Measurements from ENCODE around the gene WDR72. TPM values are rescaled to one million over a fixed set of nuclear protein-coding genes. Genes with fewer than 3 reads are reported as not detected.

Gene WDR72
- total and polyA plus RNA-seq, 2 of the 8 experiments (the other 6 are each of a cell fraction or from before 2014, with no cell fraction given): 1.2 to 1.9 TPM

DNA sequence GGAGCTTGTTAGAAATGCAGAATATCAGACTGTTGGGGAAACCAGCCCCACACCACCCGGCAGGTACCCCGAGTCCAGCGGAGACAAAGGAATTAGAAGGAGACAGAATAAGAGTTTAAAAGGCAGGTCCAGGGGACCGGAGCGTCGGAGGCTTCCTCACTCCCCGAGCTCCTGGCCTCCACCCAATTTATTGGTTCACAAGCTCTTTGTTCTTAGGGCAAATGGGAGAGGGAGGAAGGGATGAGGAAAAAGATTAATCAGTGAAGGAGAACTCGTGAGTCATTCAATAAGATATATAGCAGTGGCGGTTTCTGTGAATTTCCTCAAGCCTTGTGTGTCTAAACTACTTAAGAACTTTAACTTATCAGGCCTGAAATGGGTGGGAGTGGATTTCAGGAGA lies 32.1 kb upstream of the WDR72 start:
- DNase-seq (ENCODE audit: low read depth in 1 of 2, low spot score in 2 of 2) (no peak), FAIRE-seq (no peak)
- Histone ChIP-seq H3K4me1 (replicated peaks in 1 of 4; ENCODE audit: control insufficient read depth in 3 of 4, insufficient read depth in 4 of 4, low read length in 3 of 4) (no peaks in the 10 kb centered on the region), H2AFZ (ENCODE audit: low read length) (no peak overlapping the region), H3K4me3 (ENCODE audit: extremely low read depth in 1 of 4, insufficient read depth in 2 of 4, low read depth in 3 of 4, low read length in 4 of 4) (no peak overlapping the region), H3K79me2 (ENCODE audit: control insufficient read depth in 1 of 2, insufficient read depth in 2 of 2, low read length in 2 of 2) (no peaks in the 10 kb centered on the region), H2BK20ac (ENCODE audit: low read length) (no peak overlapping the region), H3K23ac (ENCODE audit: insufficient read length) (no peak overlapping the region), H2AK5ac (ENCODE audit: low read depth, low read length) (no peak overlapping the region), H3K23me2 (ENCODE audit: low read depth, low read length) (no peaks in the 10 kb centered on the region), H3K14ac (ENCODE audit: insufficient read length) (no peak overlapping the region), H3K79me1 (ENCODE audit: low read depth, low read length) (no peaks in the 10 kb centered on the region), H3K36me3 (ENCODE audit: control insufficient read depth in 2 of 4, insufficient read depth in 4 of 4, low read length in 3 of 4) (no peaks in the 10 kb centered on the region), H3K18ac (ENCODE audit: extremely low read depth, low read length) (no peak overlapping the region), H3K4ac (replicated peaks; ENCODE audit: insufficient read length, low read depth, low read length) (no peak overlapping the region), H4K91ac (replicated peaks; ENCODE audit: insufficient read length, low read length) (no peak overlapping the region), H2BK5ac (ENCODE audit: low read depth, low read length) (no peak overlapping the region), H2BK120ac (replicated peaks; ENCODE audit: low read depth, low read length) (no peak overlapping the region), H3K9ac (replicated peaks in 1 of 4; ENCODE audit: extremely low read depth in 1 of 4, low read depth in 3 of 4, low read length in 3 of 4) (no peak overlapping the region), H3K56ac (replicated peaks; ENCODE audit: insufficient read length, low read depth, low read length) (no peak overlapping the region), H3K27me3 (replicated peaks in 1 of 4; ENCODE audit: control insufficient read depth in 3 of 4, extremely low read depth in 1 of 4, insufficient read depth in 3 of 4, low read length in 3 of 4) (no peaks in the 10 kb centered on the region), H3K4me2 (ENCODE audit: insufficient read depth in 1 of 2, low read depth in 2 of 2, low read length in 2 of 2) (no peak overlapping the region), H2BK15ac (ENCODE audit: low read length) (no peak overlapping the region), H4K8ac (ENCODE audit: extremely low read depth, insufficient read depth, low read length) (no peak overlapping the region), H2BK12ac (ENCODE audit: low read depth, low read length) (no peak overlapping the region), H4K20me1 (replicated peaks in 1 of 2; ENCODE audit: control insufficient read depth in 1 of 2, insufficient read depth in 2 of 2, low read length in 2 of 2) (no peaks in the 10 kb centered on the region), H4K5ac (ENCODE audit: insufficient read length, low read depth, low read length) (no peak overlapping the region), H3K27ac (ENCODE audit: low read depth, low read length) (no peak overlapping the region), H3K9me3 (ENCODE audit: insufficient read depth in 2 of 2, low read depth in 1 of 2, low read length in 1 of 2) (no peaks in the 10 kb centered on the region; a peak in 1 of 4 replicates)
- CTCF ChIA-PET (ENCODE audit: partially characterized antibody): no interaction called here
- TF ChIP-seq SAP30 (IDR thresholded peaks at IDR 0.05; ENCODE audit: insufficient read depth, insufficient replicate concordance, low read length) (no peak), CBX5 (IDR thresholded peaks at IDR 0.05; ENCODE audit: low read depth, low read length) (no peak), CREB1 (IDR thresholded peaks at IDR 0.05) (no peak), TEAD4 (IDR thresholded peaks at IDR 0.05; ENCODE audit: low read depth, low read length) (no peak), SIX5 (IDR thresholded peaks at IDR 0.05; ENCODE audit: low read depth, low read length) (no peak), SIRT6 (IDR thresholded peaks at IDR 0.05; ENCODE audit: low read length) (no peak), SP1 (IDR thresholded peaks at IDR 0.05; ENCODE audit: low read depth, low read length) (no peak), GABPA (IDR thresholded peaks at IDR 0.05; ENCODE audit: borderline replicate concordance, insufficient read depth, low read length) (no peak), RNF2 (IDR thresholded peaks at IDR 0.05; ENCODE audit: borderline replicate concordance, low read depth, low read length, missing control alignments, poor library complexity, severe bottlenecking) (no peak)
- TF ChIP-seq, protein P1, sequence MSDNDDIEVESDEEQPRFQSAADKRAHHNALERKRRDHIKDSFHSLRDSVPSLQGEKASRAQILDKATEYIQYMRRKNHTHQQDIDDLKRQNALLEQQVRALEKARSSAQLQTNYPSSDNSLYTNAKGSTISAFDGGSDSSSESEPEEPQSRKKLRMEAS (IDR thresholded peaks at IDR 0.05): no peak
- POLR2A ChIA-PET (ENCODE audit: partially characterized antibody): no interaction called here
- 95% methylated on average over 9 of the region's 9 CpGs; no CpG with 5 or more reads in 1 of the 2 experiments for WGBS, 2 experiments (ENCODE audit: extremely low coverage in 1 of 2, insufficient coverage in 1 of 2, insufficient read length in 1 of 2, insufficient replicate concordance in 2 of 2, low coverage in 1 of 2, low lambda C conversion rate in 2 of 2, missing lambda C conversion rate in 1 of 2)
